ENCODE results near the gene MKS1. TPM values are rescaled to one million over a fixed set of nuclear protein-coding genes. Genes with fewer than 3 reads are reported as not detected.
A peak's percentile ranks its signal among the peaks of the same experiment; 100 is the strongest.

MKS1 gene
- total RNA-seq, 1 experiment from 2014 or later: 9.6 TPM

- no peak overlapping the region for H3K27ac Mint-ChIP-seq (ENCODE audit: unreplicated experiment)
- H3K27me3 Mint-ChIP-seq (ENCODE audit: unreplicated experiment): peaks cover 90% of the 10 kb centered on the region
- intact Hi-C loops (cut with micrococcal nuclease; ENCODE audit: unreplicated experiment): no loop called here
These were observed 31.4 kb upstream of the MKS1 start for GRCh38 chr17:58250344-58251011.

GRCh38 chr17:58249270-58250133 is 30.4 kb upstream of the MKS1 start:
- no peaks in the 10 kb centered on the region for H3K36me3 Mint-ChIP-seq (ENCODE audit: insufficient read depth, unreplicated experiment)
- peak; percentile 61 for TF ChIP-seq CTCF (IDR thresholded peaks at IDR 0.05; ENCODE audit: unreplicated experiment)
- DNase-seq: peak; percentile 56
- BruUV-seq (replicated peaks): no TSS peak
- H3K27ac Mint-ChIP-seq (ENCODE audit: unreplicated experiment): no peak overlapping the region
- intact Hi-C loops (cut with micrococcal nuclease; ENCODE audit: unreplicated experiment): no loop called here
- peak overlapping the region; percentile 52 for H3K4me3 Mint-ChIP-seq (ENCODE audit: low read depth, unreplicated experiment)
- peaks cover 90% of the 10 kb centered on the region for H3K27me3 Mint-ChIP-seq (ENCODE audit: unreplicated experiment)
- no peaks in the 10 kb centered on the region for H3K9me3 Mint-ChIP-seq (ENCODE audit: low read depth, unreplicated experiment)
- no peaks in the 10 kb centered on the region for H3K4me1 Mint-ChIP-seq (ENCODE audit: low read depth, unreplicated experiment)
- CTCF ChIA-PET: interaction anchor here (0.6 to 1.1 kb wide), 2 partner anchors 50 to 337 kb away, joined by 3 read pairs; no protein-coding TSS in a partner anchor

More at GRCh38 chr17:58250344-58251011, 31.4 kb upstream of the MKS1 start:
- BruUV-seq (replicated peaks): no TSS peak
- no peak for TF ChIP-seq CTCF (IDR thresholded peaks at IDR 0.05; ENCODE audit: unreplicated experiment)
- no peak for DNase-seq
- Mint-ChIP-seq H3K9me3 (ENCODE audit: low read depth, unreplicated experiment) (no peaks in the 10 kb centered on the region), H3K36me3 (ENCODE audit: insufficient read depth, unreplicated experiment) (no peaks in the 10 kb centered on the region), H3K4me3 (ENCODE audit: low read depth, unreplicated experiment) (no peak overlapping the region), H3K4me1 (ENCODE audit: low read depth, unreplicated experiment) (no peaks in the 10 kb centered on the region)
- CTCF ChIA-PET: interaction anchor here (0.6 to 1.1 kb wide), 2 partner anchors 51 to 336 kb away, joined by 3 read pairs; no protein-coding TSS in a partner anchor

GRCh38 chr17:58248955-58249269 is 29.9 kb upstream of the MKS1 start:
- H3K27me3 Mint-ChIP-seq (ENCODE audit: unreplicated experiment): peaks cover 90% of the 10 kb centered on the region
- no peak for DNase-seq
- H3K4me3 Mint-ChIP-seq (ENCODE audit: low read depth, unreplicated experiment): no peak overlapping the region
- intact Hi-C loops (cut with micrococcal nuclease; ENCODE audit: unreplicated experiment): no loop called here
- no peaks in the 10 kb centered on the region for H3K36me3 Mint-ChIP-seq (ENCODE audit: insufficient read depth, unreplicated experiment)
- BruUV-seq (replicated peaks): no TSS peak
- no peaks in the 10 kb centered on the region for H3K9me3 Mint-ChIP-seq (ENCODE audit: low read depth, unreplicated experiment)
- H3K27ac Mint-ChIP-seq (ENCODE audit: unreplicated experiment): no peak overlapping the region
- CTCF ChIA-PET: interaction anchor here (0.6 kb wide), 1 partner anchor 13 kb away, joined by 4 read pairs; no protein-coding TSS in a partner anchor
- H3K4me1 Mint-ChIP-seq (ENCODE audit: low read depth, unreplicated experiment): no peaks in the 10 kb centered on the region
- no peak for TF ChIP-seq CTCF (IDR thresholded peaks at IDR 0.05; ENCODE audit: unreplicated experiment)

DNA sequence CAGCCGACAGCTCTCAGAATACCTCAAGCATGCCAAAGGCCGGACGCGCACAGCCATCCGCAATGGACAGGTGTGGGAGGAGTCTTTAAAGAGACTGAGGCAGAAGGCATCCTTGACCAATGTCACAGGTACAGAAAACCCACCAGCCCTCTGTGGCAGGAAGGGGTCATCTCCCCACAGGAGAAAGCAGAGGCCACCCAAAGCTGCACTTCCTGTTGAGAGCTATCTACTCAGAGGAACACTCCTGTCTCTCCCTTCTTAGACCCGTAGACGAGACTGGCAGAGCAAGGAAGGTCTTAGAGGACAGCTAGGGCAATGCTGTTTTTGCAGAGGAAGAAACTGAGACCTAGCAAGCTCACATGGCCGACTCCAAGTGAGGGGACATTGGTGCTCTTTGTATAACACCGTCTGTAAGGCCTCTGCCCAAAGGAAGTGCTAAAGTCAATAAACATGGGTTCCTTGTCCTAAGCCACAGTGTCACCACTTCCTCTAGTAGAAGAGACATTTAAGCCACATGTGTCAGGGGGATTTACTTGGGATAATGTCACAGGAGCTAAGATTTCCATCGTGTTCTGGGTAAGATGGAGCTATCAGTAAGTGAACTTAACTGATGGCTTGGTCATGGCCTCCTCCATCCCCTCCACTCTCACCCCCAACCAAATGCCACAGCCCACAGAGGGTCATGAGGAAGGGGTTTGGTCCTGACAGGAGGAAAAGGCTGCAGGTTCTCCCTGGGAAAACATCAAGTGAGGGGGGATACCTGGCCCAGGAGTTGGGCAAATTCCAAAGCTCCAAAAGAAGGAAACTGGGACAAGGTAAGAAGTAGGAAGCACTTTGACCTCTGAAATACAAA is 28.7 kb upstream of the MKS1 start:
- Mint-ChIP-seq H3K4me3 (ENCODE audit: low read depth, unreplicated experiment) (no peak overlapping the region), H3K36me3 (ENCODE audit: insufficient read depth, unreplicated experiment) (no peaks in the 10 kb centered on the region), H3K27me3 (ENCODE audit: unreplicated experiment) (peaks cover 90% of the 10 kb centered on the region), H3K9me3 (ENCODE audit: low read depth, unreplicated experiment) (no peaks in the 10 kb centered on the region), H3K4me1 (ENCODE audit: low read depth, unreplicated experiment) (no peaks in the 10 kb centered on the region), H3K27ac (ENCODE audit: unreplicated experiment) (no peak overlapping the region)
- DNase-seq: no peak
- no peak for TF ChIP-seq CTCF (IDR thresholded peaks at IDR 0.05; ENCODE audit: unreplicated experiment)
- intact Hi-C loops (cut with micrococcal nuclease; ENCODE audit: unreplicated experiment): no loop called here
- no TSS peak for BruUV-seq (replicated peaks)
- CTCF ChIA-PET: no interaction called here
